Measurements from ENCODE around the gene WDR45B. TPM values are rescaled to one million over a fixed set of nuclear protein-coding genes. Genes with fewer than 3 reads are reported as not detected.

WDR45B gene
- polyA plus RNA-seq, 4 donors: 86.2 to 104 (median 96.5) TPM

Other genes with a start within 250 kb of the WDR45B start
- gene HEXD, start 230.1 kb downstream of the WDR45B start, polyA plus RNA-seq (ENCODE audit: insufficient read length in 4 of 4): 10 to 100 TPM; 30.4 to 61.7 (median 36.4) TPM
- 10 to 100 TPM; 19.7 to 28.4 (median 25.0) TPM for gene OGFOD3, start 229.9 kb downstream of the WDR45B start, polyA plus RNA-seq (ENCODE audit: insufficient read length in 4 of 4)
- 10 to 100 TPM; 44.8 to 63.0 (median 50.0) TPM for gene CYBC1, start 197.7 kb downstream of the WDR45B start, polyA plus RNA-seq (ENCODE audit: insufficient read length in 4 of 4)
- 10 to 100 TPM; 69.5 to 94.6 (median 89.7) TPM for gene NARF, start 189.7 kb downstream of the WDR45B start, polyA plus RNA-seq (ENCODE audit: insufficient read length in 4 of 4)
- 10 to 100 TPM; 39.6 to 44.6 (median 42.0) TPM for gene FOXK2, start 128.7 kb downstream of the WDR45B start, polyA plus RNA-seq (ENCODE audit: insufficient read length in 4 of 4)
- gene RAB40B, start 50.3 kb upstream of the WDR45B start, polyA plus RNA-seq (ENCODE audit: insufficient read length in 4 of 4): 10 to 100 TPM; 16.9 to 24.1 (median 18.1) TPM
- gene FN3KRP, start 68.3 kb upstream of the WDR45B start, polyA plus RNA-seq (ENCODE audit: insufficient read length in 4 of 4): 10 to 100 TPM; 43.0 to 48.9 (median 47.4) TPM
- 10 to 100 TPM; 13.5 to 34.4 (median 25.7) TPM for gene FN3K, start 87.2 kb upstream of the WDR45B start, polyA plus RNA-seq (ENCODE audit: insufficient read length in 4 of 4)
- 10 to 100 TPM; 54.4 to 90.7 (median 68.7) TPM for gene TBCD, start 103.6 kb upstream of the WDR45B start, polyA plus RNA-seq (ENCODE audit: insufficient read length in 4 of 4)
- 1 to 10 TPM in 3 of 4 donors, under 1 TPM in 1; 0.30 to 2.5 (median 1.6) TPM for gene ZNF750, start 191.6 kb upstream of the WDR45B start, polyA plus RNA-seq (ENCODE audit: insufficient read length in 4 of 4)

Data from left renal pelvis (tissue), 4 donors.